ENCODE data around the gene CCDC47.

GRCh38 chr17:63780928-63781327 is 7.5 kb upstream of the CCDC47 start:
- TF ChIP-seq CTCF (tag by site-specific recombination; IDR thresholded peaks at IDR 0.05) (no peak), PRDM4 (tag by site-specific recombination; IDR thresholded peaks at IDR 0.05) (no peak), ZNF670 (tag by site-specific recombination; IDR thresholded peaks at IDR 0.05; ENCODE audit: low read depth) (no peak), ZNF423 (tag by site-specific recombination; IDR thresholded peaks at IDR 0.05) (no peak), ATF2 (tag by site-specific recombination; IDR thresholded peaks at IDR 0.05; ENCODE audit: low read depth) (no peak), GFI1B (tag by site-specific recombination; IDR thresholded peaks at IDR 0.05) (no peak)
